Sciatic nerve (tissue), 2 donors: Measurements from ENCODE around the gene ARPC4. TPM values are rescaled to one million over a fixed set of nuclear protein-coding genes. Genes with fewer than 3 reads are reported as not detected.

Experiments used
- ATAC-seq: fragments of 200-7000 bp; cut with Tn5 transposase; one replicate; pipeline ENCODE4 v1.9.1; 2020; ENCODE audit warnings: mild to moderate bottlenecking, moderate library complexity
- DNase-seq: peaks from one replicate; pipeline ENCODE4 v3.0.0-alpha.2; 2020; ENCODE audit warnings: low spot score
- intact Hi-C: fragments of 100-400 bp; cut with DNase I; formaldehyde crosslinking; loops from one replicate; pipeline ENCODE4 v1.14.2; 2022
- total RNA-seq: library from RNA; stranded (reverse); fragmentation: NEBNext Ultra II Directional; extraction: Animal tissue kit (Norgen Biotek cat#: 25700); gene quantifications from one replicate; pipeline ENCODE4 v1.2.1, GENCODE V29; 2021
- donor health status: DM: no; HTN: no; CAD: no.
- donor health status: DM: no; HTN: no; CAD: no.

The ARPC4 gene
- total RNA-seq, 1 donor from 2014 or later = 117 TPM

- intact Hi-C loops = no loop called here
These were observed 17.5 kb downstream of the ARPC4 start for GRCh38 chr3:9810433-9810770.

GRCh38 chr3:9810846-9811245 lies 18.0 kb downstream of the ARPC4 start:
- intact Hi-C loops = no loop called here
- ATAC-seq = peak; percentile 9
- no peak for DNase-seq

More at GRCh38 chr3:9810433-9810770, 17.5 kb downstream of the ARPC4 start:
- no peak for DNase-seq
- peak; percentile 33 for ATAC-seq

DNA sequence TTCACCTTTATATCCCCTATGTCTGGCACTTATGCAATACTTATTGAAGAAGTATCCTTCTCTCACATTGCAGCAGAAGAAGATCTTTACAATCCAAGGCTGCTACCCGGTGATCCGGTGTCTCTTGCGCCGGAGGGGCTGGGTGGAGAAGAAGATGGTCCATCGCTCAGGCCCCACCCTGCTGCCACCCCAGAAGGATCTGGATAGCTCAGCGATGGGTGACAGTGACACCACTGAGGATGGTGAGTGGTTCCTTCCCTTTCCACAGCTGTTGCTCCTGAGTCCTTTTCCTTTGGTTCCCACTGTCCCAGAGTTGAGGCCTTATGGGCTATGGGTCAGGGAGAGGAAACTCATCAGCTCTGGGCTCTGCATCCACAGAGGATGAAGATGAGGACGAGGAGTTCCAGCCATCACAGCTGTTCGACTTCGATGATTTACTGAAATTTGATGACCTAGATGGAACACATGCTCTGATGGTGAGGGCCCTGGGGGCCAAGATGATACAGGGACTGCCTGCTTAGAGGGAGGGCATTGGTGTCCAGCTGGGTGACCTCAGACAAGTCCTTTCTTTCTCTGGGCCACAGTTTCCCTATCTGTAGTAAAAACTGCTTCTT lies 20.1 kb downstream of the ARPC4 start:
- no peak for DNase-seq
- intact Hi-C loops = no loop called here

DNA sequence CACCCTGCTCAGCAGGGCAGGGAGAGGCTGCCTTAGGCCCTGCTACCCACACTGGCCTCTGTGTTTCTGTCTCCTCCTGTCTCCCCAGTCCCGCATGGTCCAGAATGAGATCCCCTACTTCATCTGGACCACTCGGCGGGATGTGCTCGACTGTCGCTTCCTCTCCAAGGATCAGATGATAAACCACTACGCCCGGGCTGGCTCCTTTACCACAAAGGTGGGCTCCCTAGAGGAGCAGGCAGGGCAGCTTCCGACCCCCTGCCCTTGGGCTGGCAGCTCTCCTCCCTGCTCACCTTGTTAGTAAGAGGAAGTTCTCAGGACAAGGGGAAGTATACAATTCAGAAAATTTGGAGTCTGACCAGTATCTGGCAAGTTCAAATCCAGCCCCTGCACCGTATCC lies 23.1 kb downstream of the ARPC4 start:
- intact Hi-C loops = no loop called here
- no peak for DNase-seq
- no peak for ATAC-seq

More for the DNA sequence above, 20.1 kb downstream of the ARPC4 start:
- ATAC-seq = no peak

DNA sequence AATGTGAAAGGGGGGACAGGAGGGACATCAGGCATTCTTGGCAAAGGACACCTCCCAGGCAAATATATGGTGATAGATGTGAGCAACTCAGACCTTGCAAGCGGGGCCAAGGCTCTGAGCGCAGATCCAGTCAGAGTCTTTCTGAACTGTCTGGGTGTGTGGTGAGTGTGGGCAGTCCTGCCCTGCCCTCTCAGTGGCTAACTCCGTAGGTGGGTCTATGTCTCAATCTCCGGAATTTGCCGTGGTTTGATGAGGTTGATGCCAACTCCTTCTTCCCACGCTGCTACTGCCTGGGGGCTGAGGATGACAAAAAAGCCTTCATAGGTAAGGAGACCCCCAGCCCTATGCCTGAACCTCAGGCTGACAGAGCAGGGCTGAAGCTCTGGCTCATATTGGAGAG lies 24.6 kb downstream of the ARPC4 start:
- intact Hi-C loops = no loop called here
- ATAC-seq = no peak
- no peak for DNase-seq

DNA sequence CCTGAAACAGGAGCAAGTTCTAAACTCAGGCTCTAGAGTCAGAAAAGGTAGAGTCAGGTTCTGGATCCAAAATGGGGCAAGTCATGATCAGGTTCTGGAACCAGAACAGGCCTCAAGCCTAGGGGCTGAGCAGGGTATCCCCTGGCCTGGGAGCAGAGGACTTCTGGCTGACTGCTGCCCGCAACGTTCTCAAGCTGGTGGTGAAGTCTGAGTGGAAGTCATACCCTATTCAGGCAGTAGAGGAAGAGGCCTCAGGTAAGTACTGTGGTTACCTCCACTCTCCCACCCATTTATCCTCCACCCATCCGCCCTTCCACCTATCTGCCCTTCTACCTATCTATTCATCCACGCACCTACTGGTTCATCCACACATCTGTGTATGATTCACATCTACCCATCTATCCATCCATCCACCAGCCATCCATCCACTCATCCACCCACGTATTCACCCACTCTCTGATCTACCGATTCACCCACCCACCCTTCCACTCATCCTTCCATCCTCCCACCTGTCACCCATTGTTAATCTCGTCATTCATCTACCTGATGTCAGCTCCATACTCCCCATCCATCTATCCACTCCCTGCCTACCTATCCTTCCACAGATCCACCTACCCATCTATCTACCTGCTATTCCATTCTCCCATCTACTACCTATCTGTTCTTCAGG lies 25.9 kb downstream of the ARPC4 start:
- ATAC-seq = no peak
- intact Hi-C loops = no loop called here
- DNase-seq = no peak

DNA sequence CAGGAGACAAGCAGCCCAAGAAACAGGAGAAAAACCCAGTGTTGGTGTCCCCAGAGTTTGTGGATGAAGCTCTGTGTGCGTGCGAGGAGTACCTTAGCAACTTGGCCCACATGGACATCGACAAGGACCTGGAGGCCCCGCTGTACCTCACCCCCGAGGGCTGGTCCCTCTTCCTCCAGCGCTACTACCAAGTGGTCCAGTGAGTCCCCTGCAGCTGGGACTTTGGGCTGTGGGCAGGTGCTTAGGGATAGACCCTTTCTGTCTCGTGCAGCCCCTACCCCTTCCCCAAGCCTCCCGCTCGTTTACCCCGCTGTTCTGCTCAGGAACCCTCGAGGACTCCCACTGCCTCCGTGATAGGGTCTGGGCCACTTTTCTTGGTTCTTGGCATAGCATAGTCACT lies 27.7 kb downstream of the ARPC4 start:
- intact Hi-C loops = no loop called here
- ATAC-seq (no peak), DNase-seq (no peak)

GRCh38 chr3:9820946-9821345 lies 28.1 kb downstream of the ARPC4 start:
- no peak for DNase-seq
- no peak for ATAC-seq
- intact Hi-C loops = no loop called here

- no peak for ATAC-seq
- no peak for DNase-seq
- intact Hi-C loops = no loop called here
These were observed 32.7 kb downstream of the ARPC4 start for GRCh38 chr3:9825451-9826040.

DNA sequence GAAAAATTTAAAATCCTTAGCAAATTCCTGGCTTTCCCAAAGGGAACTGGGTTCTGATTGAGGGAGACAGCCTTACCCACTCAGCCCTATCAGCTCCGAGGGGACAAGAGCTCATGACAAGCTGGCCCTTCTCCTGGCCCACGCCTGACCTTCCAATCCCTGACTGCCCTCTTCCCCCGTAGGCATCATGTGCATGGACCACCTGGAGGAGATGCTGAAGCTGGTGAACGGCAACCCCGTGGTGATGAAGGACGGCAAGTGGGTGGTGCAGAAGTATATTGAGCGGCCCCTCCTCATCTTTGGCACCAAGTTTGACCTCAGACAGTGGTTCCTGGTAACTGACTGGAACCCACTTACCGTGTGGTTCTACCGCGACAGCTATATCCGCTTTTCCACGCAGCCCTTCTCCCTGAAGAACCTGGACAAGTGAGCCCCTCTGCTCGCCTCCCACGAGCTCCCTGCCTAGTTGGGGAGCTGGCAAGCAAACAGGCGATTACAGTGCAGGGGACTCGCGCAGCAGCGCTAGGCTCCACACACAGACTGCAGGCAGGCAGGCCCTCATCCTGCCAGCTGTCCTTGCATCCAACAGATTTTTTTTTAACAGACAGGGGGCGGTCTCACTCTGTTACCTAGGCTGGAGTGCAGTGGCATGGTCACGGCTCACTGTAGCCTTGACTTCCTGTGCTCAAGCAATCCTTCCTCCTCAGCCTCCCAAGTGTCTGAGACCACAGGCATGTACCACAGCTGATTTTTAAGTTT lies 34.1 kb downstream of the ARPC4 start:
- no peak for ATAC-seq
- DNase-seq = no peak
- intact Hi-C loops = no loop called here

GRCh38 chr3:9828801-9829755 lies 36.2 kb downstream of the ARPC4 start:
- DNase-seq (no peak), ATAC-seq (no peak)
- intact Hi-C loops = no loop called here

GRCh38 chr3:9831253-9831652 lies 38.4 kb downstream of the ARPC4 start:
- intact Hi-C loops = no loop called here
- no peak for ATAC-seq
- no peak for DNase-seq

GRCh38 chr3:9833078-9833477 lies 40.2 kb downstream of the ARPC4 start:
- DNase-seq = no peak
- intact Hi-C loops = no loop called here
- no peak for ATAC-seq

- no peak for DNase-seq
- intact Hi-C loops = no loop called here
- ATAC-seq = peak; percentile 16
These were observed 41.9 kb downstream of the ARPC4 start for GRCh38 chr3:9834520-9835380.

GRCh38 chr3:9837701-9838582 lies 45.1 kb downstream of the ARPC4 start:
- ATAC-seq (no peak), DNase-seq (no peak)
- intact Hi-C loops = loop anchor here (2.0 kb wide), 1 partner anchor 39 kb away; no protein-coding TSS in a partner anchor

GRCh38 chr3:9838856-9839255 lies 46.0 kb downstream of the ARPC4 start:
- intact Hi-C loops = loop anchor here (2.0 kb wide), 1 partner anchor 38 kb away; no protein-coding TSS in a partner anchor
- ATAC-seq (no peak), DNase-seq (no peak)

- no peak for ATAC-seq
- DNase-seq = no peak
- intact Hi-C loops = loop anchor here (10.0 kb wide), 1 partner anchor 74 kb away; the partner anchor contains the start of gene IL17RC
These were observed 48.1 kb downstream of the ARPC4 start for GRCh38 chr3:9841015-9841414.
